Endometrium (tissue), 2 donors: Measurements from ENCODE around the gene NUTM2A.
"Not testable (repeated sequence)": the region's sequence is repeated elsewhere in the genome, so short reads cannot be mapped to it uniquely, and the experiment has no call there.

Experiments used
- FAIRE-seq: peaks from 2 replicates; lab custom pipeline; 2012; peaks lifted over from hg19 to GRCh38; lab: Jason Lieb, UNC
- donor health status: control.
- donor health status: control.

The NUTM2A gene, protein sequence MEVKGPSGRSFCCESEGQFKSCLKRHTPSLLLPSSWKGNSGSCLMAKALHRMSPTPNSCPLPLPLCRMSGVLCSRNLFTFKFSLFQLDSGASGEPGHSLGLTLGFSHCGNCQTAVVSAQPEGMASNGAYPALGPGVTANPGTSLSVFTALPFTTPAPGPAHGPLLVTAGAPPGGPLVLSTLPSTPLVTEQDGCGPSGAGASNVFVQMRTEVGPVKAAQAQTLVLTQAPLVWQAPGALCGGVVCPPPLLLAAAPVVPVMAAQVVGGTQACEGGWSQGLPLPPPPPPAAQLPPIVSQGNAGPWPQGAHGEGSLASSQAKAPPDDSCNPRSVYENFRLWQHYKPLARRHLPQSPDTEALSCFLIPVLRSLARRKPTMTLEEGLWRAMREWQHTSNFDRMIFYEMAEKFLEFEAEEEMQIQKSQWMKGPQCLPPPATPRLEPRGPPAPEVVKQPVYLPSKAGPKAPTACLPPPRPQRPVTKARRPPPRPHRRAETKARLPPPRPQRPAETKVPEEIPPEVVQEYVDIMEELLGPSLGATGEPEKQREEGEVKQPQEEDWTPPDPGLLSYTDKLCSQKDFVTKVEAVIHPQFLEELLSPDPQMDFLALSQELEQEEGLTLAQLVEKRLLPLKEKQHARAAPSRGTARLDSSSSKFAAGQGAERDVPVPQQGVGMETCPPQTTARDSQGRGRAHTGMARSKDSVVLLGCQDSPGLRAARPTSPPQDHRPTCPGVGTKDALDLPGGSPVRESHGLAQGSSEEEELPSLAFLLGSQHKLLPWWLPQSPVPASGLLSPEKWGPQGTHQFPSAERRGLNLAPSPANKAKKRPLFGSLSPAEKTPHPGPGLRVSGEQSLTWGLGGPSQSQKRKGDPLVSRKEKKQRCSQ

DNA sequence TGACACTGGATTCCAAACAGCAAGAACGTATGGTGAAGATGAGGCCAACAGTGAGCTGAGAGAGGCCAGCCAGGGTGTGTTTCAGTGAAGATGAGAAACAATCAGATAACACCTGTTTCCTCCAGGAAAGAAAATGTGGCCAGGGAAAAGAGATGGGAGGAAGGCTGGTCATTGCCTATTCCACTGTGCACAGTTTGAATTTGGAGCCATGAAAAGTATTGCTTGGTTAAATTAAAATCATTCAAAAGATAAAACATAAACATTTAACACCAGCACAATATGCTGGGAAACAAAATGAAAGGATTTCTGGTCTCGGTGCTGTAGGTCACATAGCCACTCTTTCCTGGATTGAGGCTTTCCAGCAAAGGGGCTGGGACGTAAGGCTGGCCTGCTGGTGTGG lies at the start of gene NUTM2A:
Gene NUTM2A (plus strand): TSS at position 301 of the 400 bp plus-strand sequence. CDS start 383 bp downstream, outside the sequence.
- not testable (repeated sequence) for FAIRE-seq

DNA sequence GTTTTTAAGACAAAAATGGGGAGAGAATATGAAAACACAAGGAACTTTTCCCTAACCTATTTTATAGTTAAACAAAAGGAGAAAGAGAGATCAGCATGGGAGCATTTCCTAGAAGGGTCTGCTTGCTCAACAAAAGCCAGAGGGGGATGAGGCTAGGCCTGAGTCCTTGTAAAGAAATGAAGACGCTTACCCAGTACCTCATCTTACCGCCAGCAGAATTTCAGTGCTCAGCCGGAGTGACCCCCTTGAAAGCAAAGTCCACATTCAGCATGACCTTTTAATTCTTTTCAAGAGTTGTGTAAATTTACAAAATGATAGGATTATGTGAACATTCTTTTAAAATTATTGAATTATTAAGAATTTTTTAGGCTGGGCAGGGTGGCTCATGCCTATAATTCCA lies 47.7 kb upstream of the NUTM2A start:
- FAIRE-seq, result not testable (repeated sequence)

DNA sequence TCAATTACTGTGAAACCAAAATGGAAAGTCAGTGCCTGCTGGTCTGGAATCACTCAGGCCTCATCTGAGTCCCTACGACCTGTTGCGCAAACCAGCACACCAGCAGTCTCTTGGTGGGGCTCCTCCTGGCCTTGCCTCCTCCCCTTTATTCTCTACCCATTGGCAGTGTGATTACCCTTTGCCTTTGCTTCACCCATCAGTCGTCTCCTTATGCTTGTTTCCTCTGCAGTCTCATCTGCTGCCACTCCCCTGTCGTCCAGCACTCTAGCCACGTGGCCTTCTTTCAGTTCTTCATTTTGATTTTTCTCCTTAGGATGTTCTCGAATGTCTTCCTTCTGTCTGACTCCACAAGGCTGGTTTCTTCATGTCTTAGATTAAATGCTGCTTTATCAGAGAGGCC lies 40.8 kb upstream of the NUTM2A start:
- not testable (repeated sequence) for FAIRE-seq

DNA sequence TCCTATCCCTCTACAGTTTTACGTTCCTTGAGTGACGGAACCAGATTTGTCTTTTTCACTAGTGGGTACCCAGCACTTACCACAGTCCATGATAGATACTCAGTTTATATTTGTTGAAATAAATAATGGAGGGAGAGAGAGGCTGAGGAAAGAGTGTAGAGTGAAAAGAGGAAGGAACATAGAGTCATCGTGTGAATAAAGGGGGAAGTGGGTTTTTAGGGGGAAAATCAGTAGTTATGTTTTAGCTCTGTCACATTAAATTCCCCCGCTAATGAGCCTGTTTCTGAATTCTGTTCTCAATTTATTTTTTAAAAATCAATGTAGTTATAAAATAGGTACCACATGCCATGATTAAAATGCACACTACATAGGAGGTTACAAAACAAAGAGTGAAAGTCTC lies 39.2 kb upstream of the NUTM2A start:
- not testable (repeated sequence) for FAIRE-seq

DNA sequence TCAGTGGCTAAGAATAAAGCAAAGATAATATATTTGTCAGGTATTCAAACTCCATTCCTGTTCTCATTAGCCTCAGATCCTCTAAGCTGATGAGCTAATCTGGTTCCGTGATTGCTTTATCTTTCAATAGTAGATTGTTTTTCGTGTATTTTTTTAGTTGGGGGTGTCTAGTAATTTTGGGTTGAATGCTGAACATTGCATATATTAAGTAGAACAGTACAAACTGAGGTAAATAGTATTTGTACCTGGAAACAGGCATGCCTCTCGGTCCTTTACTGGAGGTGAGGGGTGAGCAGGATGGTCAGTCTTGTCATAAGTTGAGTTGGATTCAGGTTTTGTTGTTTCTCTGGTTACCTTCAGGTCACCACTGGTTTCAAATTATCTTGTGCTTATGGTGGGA lies 37.7 kb upstream of the NUTM2A start:
- not testable (repeated sequence) for FAIRE-seq

DNA sequence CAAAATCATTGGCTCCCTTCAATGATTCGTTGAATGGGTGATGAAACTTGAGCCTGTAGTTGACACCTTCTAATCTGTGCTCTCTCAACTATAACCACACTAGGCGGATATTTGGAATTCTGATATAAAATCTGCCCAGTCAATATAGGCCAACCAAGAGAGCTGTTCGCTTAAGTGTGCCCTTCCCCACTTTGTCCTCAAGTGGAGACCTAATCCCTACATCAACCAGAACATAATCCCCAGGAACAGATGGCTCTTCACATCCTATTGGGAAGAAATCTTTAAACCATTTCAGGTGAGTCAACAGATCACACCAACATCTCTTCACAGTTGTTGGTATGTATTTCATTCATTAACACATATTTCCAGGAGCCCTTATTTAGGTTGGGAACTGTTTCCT lies 33.4 kb upstream of the NUTM2A start:
- FAIRE-seq, result not testable (repeated sequence)

DNA sequence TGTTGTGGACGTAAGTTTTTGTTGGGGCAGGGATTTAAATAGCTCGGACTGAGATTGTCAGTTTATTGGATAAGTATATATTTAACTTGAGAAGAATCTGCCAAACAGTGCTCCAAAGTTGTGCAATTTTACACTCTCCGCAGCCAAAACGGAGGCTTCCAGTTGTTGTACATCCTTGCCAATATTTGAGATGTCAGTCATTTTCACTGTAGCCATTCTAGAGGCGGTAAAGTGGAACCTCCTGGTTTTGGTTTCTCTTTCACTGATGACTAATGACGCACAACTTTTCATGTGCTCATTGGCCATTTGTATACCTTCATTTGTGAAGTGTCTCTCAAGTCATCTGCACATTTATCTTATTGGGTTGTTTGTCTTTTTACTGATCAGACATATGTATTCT lies 24.3 kb upstream of the NUTM2A start:
- not testable (repeated sequence) for FAIRE-seq

DNA sequence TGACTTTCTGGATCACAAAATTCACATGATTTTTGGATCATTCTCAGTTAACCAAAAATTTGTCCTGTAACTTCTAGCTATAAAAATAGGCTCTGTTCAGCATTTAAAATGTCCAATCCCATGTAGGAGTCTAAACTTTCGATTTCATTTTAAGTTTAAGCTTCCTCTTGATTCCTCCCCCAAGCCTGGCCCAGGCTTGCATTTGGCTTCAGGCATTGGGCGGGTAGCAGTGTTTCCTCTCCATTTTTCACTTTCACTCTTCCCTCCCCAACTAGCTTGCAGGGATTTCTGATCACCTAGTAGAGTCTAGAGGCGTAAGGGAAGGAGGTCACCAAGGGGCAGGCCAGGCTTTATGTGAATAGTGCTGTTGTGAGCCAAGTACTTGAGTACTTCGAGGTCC lies 20.4 kb upstream of the NUTM2A start:
- peak; percentile 76 for FAIRE-seq

DNA sequence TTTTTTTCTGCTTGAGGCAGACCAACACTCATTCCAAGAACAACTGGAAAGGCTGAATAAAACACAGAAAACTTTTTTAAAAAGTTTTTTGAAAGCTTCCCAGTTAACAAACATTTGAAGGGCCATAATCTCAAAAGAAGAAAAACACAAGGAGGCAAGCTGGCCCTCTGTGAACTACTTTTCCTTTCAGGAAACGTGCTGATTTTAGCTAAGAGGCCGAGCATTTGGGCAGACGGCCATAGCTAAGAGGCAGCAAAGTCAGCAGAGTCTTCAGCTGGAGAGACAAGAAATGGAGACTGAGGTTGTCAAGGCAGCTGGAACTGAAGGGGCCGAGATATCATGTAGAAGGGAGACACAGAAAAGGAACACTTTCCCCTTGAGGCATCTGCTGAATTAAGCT lies 18.3 kb upstream of the NUTM2A start:
- not testable (repeated sequence) for FAIRE-seq

DNA sequence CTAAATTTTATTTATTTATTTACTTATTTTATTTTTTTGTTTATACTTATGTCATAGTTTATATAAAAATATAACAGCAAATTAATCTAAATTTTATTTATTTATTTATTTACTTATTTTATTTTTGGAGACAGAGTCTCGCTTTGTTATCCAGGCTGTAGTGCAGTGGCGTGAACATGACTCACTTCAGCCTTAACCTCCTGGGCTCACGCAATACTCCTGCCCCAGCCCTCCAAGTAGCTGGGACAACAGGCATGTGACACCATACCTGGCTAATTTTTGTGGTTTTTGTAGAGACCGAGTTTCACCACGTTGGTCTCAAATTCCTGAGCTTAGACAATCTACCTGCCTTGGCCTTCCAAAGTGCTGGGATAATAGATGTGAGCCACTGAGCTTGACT lies 14.9 kb upstream of the NUTM2A start:
- FAIRE-seq, result peak; percentile 26

DNA sequence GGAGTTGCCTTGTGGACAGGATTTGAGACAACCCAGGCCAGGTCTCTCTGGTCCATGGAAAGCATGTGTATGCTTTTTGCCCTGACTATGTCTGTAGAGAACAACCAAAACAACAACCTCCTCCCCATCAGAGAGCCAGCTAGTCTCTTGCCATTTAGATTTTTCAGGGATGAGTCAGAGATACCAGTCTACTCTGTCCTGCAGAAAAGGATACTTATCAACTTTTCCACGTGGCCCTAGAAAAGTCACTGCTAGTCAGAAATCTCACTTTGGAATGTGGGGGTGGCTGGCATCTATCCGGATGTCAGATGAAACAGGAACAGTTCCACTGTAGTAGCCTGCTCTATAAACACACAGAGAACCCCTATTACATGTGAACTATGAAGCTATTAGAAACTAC lies 13.4 kb upstream of the NUTM2A start:
- FAIRE-seq, result not testable (repeated sequence)

DNA sequence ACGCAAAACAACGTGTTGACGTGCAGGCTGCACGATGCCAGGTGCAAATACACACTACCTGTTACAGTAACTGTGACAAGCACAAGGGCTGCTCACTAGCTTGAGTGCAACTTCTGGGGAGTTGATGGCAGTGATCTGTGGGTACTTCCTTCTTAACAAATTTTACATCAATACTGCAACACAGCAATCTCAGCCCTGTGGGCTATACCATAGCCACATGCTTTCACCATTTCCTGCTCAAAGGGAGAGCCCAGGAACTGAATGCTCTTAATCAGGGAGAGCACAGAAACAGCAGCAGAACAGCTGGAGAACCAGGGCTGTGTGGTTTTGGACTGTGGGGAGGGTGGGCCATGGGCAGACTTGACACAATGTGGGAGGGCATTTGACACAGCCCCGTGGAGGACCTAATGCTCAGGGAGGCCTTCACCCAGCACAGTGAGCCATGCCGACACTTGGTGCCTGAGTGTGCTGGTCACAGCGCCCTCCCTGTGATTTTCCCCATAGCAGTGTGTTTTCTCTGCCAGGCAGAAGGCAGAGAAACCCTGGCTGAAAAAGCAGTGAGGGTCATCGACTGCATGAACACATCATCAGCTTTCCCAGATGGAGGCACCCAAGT lies 12.0 kb upstream of the NUTM2A start:
- not testable (repeated sequence) for FAIRE-seq

DNA sequence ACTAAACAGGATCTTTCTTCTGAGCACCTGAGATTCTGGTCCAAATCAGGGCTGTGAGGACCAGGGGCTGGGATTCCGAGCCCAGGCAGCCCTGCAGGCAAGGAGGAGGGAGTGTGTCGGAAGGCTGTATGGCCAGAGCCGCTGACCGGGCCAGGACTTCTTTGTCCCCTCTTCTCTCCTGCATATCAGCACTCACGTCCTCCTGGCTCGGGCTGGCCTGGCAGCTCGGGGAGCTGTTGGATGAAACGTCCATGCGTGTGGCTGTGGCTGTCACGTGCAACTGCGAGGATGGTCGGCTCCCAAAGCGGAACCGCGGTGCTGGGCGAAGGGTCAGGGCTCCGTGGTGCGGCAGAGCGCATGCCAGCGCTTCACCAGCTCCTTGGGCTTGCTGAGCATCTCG lies 11.4 kb upstream of the NUTM2A start:
- not testable (repeated sequence) for FAIRE-seq

DNA sequence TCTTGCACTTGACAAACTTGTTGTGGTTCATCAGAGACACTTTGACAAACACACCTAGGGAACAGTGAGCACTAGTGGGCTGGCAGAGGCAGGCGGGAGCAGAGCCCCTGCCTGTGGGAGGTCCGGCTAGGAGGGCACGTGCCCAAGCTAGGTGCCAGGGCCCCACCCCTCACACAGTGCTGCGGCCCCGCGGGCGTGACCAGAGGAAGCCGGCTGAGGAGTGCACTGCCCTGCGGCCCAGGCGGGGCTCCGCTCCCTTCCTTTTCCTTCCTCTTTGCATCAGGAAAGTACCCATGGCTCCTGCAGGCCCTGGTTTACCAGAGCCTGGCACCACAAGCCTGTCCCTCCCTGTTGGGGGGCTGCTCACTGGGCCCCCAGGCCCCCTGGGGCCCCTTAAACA lies 9.1 kb upstream of the NUTM2A start:
- not testable (repeated sequence) for FAIRE-seq

DNA sequence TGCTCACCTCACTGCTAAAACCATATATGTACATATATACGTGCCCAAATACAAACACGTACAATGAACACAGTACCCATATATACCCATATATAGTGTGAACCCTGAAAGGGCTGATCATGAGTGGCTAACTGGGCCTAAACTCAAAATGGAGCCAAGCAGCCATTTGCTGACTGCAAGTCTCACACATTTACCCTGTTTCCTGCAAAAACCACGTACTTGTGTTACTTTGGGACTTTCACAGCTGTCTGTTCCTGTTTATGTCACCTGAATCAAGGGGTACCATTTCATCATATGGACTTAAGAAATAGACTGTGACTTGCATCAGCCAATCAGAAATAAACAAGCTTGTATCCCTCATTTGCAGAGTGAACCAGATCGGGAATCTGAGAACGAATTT lies 5.9 kb upstream of the NUTM2A start:
- FAIRE-seq, result not testable (repeated sequence)

DNA sequence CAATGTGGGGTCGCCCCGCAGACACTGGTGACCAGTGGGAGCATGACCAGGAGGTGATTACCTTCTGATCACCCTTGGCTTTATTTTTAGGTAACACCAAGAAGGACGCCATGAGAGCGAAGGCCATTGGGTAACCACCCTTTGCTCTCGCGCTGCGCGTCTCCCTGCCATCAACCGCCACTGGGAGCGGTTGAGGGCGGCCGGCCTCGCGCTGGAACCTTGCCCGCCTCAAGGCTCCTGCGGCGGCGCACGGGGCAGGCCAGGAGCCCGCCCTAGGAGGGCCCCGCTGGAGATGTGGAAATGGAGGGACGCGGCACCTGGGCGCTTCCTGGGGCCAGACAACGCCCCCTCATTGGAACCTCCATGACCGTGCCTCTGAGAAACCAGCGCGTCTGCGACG lies 2.5 kb upstream of the NUTM2A start:
- not testable (repeated sequence) for FAIRE-seq

DNA sequence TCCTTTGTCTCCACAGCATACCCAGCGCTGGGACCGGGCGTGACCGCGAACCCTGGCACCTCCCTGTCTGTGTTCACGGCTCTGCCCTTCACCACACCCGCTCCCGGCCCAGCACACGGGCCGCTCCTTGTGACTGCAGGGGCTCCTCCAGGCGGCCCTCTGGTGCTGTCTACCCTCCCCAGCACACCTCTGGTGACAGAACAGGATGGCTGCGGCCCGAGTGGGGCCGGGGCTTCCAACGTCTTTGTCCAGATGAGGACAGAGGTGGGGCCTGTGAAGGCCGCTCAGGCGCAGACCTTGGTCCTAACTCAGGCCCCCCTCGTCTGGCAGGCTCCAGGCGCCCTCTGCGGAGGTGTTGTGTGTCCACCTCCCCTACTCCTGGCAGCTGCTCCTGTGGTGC lies 3.0 kb downstream of the NUTM2A start:
- FAIRE-seq, result not testable (repeated sequence)

DNA sequence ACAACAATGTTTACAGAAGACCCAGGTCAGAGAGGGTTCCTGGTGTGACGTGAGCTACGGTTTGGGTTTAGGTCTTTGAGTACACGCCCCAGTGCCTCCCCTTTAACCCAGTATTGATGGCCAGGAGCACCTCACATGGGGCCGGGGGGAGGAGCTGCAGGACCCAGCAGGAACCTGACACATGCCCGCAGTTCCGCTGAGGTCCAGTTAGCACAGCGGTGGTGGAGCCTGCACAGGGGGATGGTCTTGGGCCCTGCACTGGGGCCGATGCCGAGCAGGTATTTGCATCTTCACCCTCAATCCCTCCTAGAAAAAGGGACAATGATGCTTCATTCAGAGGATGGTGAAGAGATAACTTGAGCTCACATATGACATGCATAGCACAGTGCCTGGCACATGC lies 4.0 kb downstream of the NUTM2A start:
- FAIRE-seq, result not testable (repeated sequence)

DNA sequence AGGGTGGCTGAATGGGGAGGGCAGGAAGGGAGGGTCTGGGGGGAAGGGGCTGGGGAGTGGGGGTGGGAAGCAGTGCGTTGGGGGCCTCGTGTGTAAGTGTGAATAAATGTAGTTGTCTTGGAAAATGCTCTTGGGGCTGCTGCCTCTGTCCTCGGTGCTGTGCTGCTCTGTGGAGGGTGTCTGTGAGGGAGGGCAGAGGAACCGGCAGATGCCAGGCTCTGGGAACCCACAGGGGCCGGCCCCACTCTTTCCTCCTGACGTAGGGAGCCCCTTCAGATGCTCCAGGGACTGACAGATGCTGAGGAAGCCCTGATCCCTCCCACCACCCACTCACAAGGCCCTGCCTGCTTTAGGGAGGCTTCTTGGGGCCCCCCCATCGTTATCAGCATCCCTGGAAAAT lies 9.6 kb downstream of the NUTM2A start:
- not testable (repeated sequence) for FAIRE-seq

DNA sequence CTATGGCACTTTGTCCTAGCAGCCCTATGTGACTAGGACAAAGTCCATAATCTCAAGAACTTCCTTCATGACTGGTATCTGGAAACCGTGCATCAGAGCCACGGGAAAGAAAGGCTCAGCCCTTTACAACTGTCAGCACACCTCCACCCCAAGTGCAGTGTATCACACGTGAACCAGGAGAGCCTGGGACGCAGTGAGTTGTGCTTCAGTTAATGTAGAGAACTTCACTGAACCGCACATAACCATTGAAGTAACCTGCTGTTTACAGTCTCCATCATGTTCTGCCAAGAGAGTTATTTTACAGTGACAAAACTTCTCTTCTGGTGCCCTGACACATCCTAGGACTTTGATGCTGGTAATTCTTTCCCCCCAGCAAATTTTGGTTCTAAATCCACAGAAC lies 12.0 kb downstream of the NUTM2A start:
- FAIRE-seq, result not testable (repeated sequence)

DNA sequence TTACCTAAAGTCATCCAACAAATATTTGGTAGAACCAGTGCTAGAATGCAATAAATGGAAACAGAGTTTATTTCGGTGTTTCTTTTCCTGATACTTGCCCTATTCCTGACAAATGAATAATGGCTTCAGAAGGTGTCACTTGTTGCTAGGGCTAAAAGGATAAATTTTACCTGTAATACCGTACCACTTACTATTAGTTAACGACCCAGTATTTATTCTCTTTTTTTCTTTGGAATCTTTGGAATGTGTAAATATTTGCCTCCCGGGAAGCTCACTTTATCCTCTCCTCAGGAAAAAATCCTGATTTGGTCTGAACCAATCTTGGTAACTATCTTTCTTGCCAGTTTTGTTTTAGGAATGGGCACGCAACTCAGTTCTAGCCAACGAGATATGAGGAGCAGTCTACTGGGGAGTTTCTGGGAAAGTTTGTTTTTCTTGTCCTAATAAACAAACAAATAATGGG lies 14.1 kb downstream of the NUTM2A start:
- FAIRE-seq, result not testable (repeated sequence)

DNA sequence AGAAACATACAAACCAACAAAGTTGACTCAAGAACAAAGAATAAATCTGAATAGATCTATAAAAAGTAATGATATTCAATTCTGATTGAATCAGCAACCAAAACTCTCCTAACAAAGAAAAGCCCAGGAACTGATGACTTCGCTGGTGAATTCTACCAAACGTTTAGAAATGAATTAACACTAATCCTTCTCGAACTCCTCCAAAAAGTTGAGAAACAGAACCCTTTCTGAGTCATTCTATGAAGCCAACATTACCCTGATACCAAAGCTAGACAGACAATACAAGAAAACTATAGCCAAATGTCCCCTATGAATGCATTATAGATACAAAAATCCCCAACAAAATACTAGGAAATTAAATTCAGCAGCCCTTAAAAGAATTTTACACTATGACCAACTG lies 16.9 kb downstream of the NUTM2A start:
- not testable (repeated sequence) for FAIRE-seq
